ENCODE measurements around the gene MCOLN3. TPM values are rescaled to one million over a fixed set of nuclear protein-coding genes. Genes with fewer than 3 reads are reported as not detected.

MCOLN3 gene
- total RNA-seq, 1 donor from 2014 or later, result 11.6 TPM

DNA sequence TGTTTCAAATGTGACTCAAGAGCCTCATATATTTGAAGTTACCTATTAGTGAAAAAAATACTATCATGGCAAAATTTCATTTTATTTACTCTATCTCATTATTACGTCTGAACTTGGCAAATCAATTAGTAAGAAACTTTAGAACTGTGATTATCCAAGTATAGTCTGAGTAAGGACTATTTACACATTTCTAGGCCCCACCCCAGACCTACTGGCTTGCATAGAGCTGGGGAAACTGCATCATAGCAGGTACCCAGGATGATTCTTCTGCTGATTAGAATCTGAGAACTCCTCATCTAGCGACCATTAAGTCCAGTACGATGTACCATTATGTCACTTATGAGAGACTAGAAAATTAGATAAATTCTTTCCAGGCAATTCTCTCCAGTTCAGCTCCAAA, 20.1 kb downstream of the MCOLN3 start:
- Histone ChIP-seq H3K27me3 (ENCODE audit: control insufficient read depth, insufficient read depth, low read length) (no peaks in the 10 kb centered on the region), H3K4me3 (ENCODE audit: low read depth, low read length) (no peak overlapping the region), H3K36me3 (ENCODE audit: control insufficient read depth, insufficient read depth, low read length) (no peaks in the 10 kb centered on the region)
- TF ChIP-seq, protein P1, sequence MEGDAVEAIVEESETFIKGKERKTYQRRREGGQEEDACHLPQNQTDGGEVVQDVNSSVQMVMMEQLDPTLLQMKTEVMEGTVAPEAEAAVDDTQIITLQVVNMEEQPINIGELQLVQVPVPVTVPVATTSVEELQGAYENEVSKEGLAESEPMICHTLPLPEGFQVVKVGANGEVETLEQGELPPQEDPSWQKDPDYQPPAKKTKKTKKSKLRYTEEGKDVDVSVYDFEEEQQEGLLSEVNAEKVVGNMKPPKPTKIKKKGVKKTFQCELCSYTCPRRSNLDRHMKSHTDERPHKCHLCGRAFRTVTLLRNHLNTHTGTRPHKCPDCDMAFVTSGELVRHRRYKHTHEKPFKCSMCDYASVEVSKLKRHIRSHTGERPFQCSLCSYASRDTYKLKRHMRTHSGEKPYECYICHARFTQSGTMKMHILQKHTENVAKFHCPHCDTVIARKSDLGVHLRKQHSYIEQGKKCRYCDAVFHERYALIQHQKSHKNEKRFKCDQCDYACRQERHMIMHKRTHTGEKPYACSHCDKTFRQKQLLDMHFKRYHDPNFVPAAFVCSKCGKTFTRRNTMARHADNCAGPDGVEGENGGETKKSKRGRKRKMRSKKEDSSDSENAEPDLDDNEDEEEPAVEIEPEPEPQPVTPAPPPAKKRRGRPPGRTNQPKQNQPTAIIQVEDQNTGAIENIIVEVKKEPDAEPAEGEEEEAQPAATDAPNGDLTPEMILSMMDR (IDR thresholded peaks at IDR 0.05; ENCODE audit: insufficient read depth, low read length, poor library complexity, severe bottlenecking), result no peak
- no peak for DNase-seq (ENCODE audit: low read depth)

DNA sequence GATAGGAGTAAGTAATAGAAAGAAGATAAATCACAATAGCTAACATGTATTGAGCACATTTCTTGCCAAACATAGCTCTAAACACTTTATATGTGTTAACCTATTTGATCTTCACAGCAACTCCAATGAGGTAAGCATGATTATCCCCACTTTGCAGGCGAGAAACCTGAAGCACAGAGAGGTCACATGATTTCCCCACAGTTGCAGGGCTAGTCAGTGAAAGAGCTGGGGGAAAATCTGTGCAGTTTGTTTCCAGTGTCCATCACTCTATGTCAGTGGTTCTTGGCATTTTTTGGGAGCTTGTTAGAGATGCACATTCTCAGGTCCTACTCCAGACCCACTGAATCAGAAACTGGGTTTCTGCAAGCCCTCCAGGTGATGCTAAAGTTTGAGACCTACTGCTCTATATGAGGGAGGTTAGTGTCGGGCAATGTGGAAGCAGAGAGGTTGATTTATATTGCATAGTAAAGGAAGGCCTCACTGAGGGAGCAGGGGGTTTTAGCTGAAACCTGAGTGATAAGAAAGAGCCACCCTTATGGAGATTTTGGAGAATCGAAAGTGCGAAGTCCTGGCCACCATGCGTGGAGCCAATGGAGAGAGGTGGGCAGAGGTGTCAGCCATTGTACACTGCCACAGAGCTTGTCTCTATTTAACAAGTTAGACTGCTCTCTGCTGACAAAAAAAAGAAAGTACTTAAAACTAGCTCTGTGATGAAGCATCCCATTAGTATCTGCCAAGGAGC, 20.9 kb downstream of the MCOLN3 start:
- DNase-seq (ENCODE audit: low read depth), result no peak

DNA sequence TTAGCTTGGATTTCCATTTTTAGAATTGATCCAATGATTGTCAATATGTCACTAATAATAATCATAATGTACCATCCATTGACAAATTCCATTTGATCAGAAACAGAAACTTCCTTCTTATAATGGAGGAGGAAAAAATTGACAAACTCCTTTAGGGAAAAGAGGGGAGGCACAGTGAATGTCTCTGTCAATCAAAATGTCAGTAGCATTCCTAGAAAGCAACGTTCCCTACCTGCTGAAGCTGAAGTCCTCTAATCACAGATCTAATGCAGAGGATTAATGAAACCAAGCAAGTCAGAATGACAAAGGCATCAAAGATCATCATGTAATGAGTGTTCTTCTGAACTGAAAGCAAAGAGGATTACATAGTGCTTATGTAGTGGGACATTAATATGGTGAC, 22.4 kb downstream of the MCOLN3 start:
- H3K4me3 ChIP-seq (ENCODE audit: low read depth, low read length), result no peak overlapping the region
- TF ChIP-seq, protein P1 (IDR thresholded peaks at IDR 0.05; ENCODE audit: insufficient read depth, low read length, poor library complexity, severe bottlenecking), result no peak
- H3K36me3 ChIP-seq (ENCODE audit: control insufficient read depth, insufficient read depth, low read length), result no peaks in the 10 kb centered on the region
- no peaks in the 10 kb centered on the region for H3K27me3 ChIP-seq (ENCODE audit: control insufficient read depth, insufficient read depth, low read length)
- no peak for DNase-seq (ENCODE audit: low read depth)

More for the DNA sequence above, 20.9 kb downstream of the MCOLN3 start:
- no peak overlapping the region for H3K4me3 ChIP-seq (ENCODE audit: low read depth, low read length)
- no peaks in the 10 kb centered on the region for H3K27me3 ChIP-seq (ENCODE audit: control insufficient read depth, insufficient read depth, low read length)
- no peaks in the 10 kb centered on the region for H3K36me3 ChIP-seq (ENCODE audit: control insufficient read depth, insufficient read depth, low read length)
- TF ChIP-seq, protein P1 (IDR thresholded peaks at IDR 0.05; ENCODE audit: insufficient read depth, low read length, poor library complexity, severe bottlenecking), result no peak

DNA sequence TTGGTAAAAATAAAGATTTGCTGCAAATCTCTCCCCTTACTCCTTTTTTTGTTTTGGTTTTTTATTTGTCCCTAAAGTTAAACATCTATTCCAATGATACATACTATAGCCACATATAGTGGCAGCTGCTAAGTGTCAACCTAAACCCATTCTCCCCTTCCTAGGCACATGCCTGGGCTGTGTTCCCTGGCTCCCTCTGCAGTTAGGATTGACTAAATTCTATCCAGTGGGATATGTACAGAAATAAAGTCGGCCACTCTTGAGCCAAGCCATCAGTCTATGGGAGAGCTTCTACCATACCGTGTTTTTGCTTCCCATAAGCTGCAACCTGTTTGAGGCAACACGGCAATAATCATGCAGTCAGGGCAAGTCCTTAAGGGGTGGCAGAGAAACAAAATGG, 23.6 kb downstream of the MCOLN3 start:
- Histone ChIP-seq H3K27me3 (ENCODE audit: control insufficient read depth, insufficient read depth, low read length) (no peaks in the 10 kb centered on the region), H3K4me3 (ENCODE audit: low read depth, low read length) (no peak overlapping the region), H3K36me3 (ENCODE audit: control insufficient read depth, insufficient read depth, low read length) (no peaks in the 10 kb centered on the region)
- TF ChIP-seq, protein P1 (IDR thresholded peaks at IDR 0.05; ENCODE audit: insufficient read depth, low read length, poor library complexity, severe bottlenecking), result no peak
- DNase-seq (ENCODE audit: low read depth), result no peak

DNA sequence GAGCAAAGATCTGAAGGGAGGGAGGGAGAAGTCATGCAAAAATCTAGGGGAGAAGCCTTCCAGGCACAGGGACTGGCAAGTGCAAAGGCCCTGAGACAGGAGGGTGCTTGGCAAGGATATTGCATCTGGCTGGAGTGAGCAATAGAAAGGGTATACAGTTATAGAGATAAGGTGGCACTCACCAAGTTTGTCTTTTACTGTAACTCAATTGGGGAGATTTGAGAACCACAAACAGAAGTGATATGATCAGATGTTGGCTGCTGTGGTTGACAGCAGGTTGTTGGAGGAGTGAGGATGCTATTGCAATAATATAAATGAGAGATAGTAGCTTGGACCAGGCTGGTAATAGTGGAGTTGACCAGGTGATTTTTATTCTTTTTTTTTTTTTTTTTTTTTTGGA, 25.6 kb downstream of the MCOLN3 start:
- TF ChIP-seq, protein P1 (IDR thresholded peaks at IDR 0.05; ENCODE audit: insufficient read depth, low read length, poor library complexity, severe bottlenecking), result no peak
- H3K36me3 ChIP-seq (ENCODE audit: control insufficient read depth, insufficient read depth, low read length), result no peaks in the 10 kb centered on the region
- no peak overlapping the region for H3K4me3 ChIP-seq (ENCODE audit: low read depth, low read length)
- H3K27me3 ChIP-seq (ENCODE audit: control insufficient read depth, insufficient read depth, low read length), result no peaks in the 10 kb centered on the region
- no peak for DNase-seq (ENCODE audit: low read depth)

DNA sequence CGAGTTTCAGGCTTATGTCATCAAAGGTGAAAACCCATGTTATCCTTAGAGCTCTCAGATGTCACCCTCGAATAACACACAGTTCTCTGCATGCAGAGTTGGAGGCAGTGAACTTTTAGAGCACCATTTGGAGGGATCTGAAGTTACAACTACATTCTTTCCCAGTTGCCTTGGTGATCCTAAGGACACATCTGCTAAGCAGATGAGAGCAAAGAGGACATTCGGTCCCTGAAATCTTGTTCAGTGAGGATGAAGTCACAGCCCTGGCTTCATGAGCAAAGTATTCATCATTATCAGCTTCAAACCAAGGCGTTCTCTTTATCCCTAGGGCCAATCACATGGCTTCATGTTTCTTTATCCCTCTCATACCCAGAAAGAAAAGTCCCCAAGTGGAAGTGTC, 28.3 kb downstream of the MCOLN3 start:
- no peak for DNase-seq (ENCODE audit: low read depth)
- Histone ChIP-seq H3K27me3 (ENCODE audit: control insufficient read depth, insufficient read depth, low read length) (no peaks in the 10 kb centered on the region), H3K4me3 (ENCODE audit: low read depth, low read length) (no peak overlapping the region), H3K36me3 (ENCODE audit: control insufficient read depth, insufficient read depth, low read length) (no peaks in the 10 kb centered on the region)
- TF ChIP-seq, protein P1 (IDR thresholded peaks at IDR 0.05; ENCODE audit: insufficient read depth, low read length, poor library complexity, severe bottlenecking), result no peak
